Measurements from ENCODE around the gene ATAT1.

The ATAT1 gene

DNA sequence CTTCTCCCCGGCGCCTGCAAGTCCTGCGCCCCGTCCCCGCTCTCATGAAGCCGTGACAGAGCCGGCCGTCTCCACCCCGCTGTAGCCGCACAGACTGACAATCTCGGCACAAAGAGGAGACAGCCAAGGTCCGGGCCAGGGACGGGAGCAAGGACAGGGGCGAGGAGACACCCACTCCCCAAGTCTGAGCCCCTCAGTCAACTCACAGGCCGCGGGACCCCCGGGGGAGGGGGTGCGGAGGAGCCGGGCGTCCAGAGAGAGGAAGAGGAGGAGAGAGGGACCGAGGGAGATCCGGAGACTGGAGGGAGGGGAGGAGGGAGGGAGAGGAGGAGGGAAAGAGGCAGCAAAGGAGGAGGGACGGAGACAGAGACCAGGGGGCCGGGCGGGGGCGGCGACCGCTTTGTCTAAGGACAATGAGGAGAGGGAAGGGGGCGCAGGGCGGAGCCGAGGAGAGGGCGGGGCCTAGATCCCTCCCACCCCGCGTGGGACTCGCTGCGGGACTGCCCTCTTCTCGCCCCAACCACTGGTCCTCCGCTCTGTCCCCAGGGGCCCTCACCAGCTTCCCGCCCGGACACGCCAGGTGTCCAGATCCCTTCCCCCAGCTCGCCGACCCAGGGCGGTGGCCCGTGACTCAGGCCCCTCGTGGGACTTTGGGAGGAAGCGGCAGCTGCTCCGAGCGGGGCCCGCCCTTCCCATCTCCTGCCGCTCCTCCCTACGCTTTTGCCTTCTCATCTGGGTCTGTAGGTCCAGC is 60.4 kb downstream of the ATAT1 start:
- Histone ChIP-seq H3K9me3 (ENCODE audit: insufficient read depth, low read length) (no peaks in the 10 kb centered on the region), H3K9ac (ENCODE audit: low read length) (peak overlapping the region; percentile 93), H3K4me3 (ENCODE audit: low read length) (peak overlapping the region; percentile 90), H4K20me1 (ENCODE audit: insufficient read depth, low read length) (peaks cover 1% of the 10 kb centered on the region; the same call in 1 of the 2 replicates), H3K27ac (ENCODE audit: low read length) (peak overlapping the region; percentile 75), H3K79me2 (ENCODE audit: low read length) (peaks cover 43% of the 10 kb centered on the region), H3K4me2 (ENCODE audit: low read length) (peak overlapping the region; percentile 100), H3K4me1 (ENCODE audit: low read length) (peaks cover 37% of the 10 kb centered on the region), H2AFZ (ENCODE audit: low read depth, low read length) (no peak overlapping the region), H3K27me3 (ENCODE audit: low read depth, low read length) (no peaks in the 10 kb centered on the region), H3K36me3 (replicated peaks; ENCODE audit: low read depth, low read length) (peaks cover 3% of the 10 kb centered on the region)
- TF ChIP-seq EZH2phosphoT487 (IDR thresholded peaks at IDR 0.05; ENCODE audit: low read depth): no peak
- TF ChIP-seq, protein P1, sequence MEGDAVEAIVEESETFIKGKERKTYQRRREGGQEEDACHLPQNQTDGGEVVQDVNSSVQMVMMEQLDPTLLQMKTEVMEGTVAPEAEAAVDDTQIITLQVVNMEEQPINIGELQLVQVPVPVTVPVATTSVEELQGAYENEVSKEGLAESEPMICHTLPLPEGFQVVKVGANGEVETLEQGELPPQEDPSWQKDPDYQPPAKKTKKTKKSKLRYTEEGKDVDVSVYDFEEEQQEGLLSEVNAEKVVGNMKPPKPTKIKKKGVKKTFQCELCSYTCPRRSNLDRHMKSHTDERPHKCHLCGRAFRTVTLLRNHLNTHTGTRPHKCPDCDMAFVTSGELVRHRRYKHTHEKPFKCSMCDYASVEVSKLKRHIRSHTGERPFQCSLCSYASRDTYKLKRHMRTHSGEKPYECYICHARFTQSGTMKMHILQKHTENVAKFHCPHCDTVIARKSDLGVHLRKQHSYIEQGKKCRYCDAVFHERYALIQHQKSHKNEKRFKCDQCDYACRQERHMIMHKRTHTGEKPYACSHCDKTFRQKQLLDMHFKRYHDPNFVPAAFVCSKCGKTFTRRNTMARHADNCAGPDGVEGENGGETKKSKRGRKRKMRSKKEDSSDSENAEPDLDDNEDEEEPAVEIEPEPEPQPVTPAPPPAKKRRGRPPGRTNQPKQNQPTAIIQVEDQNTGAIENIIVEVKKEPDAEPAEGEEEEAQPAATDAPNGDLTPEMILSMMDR (IDR thresholded peaks at IDR 0.05; ENCODE audit: low read depth, low read length): no peak

DNA sequence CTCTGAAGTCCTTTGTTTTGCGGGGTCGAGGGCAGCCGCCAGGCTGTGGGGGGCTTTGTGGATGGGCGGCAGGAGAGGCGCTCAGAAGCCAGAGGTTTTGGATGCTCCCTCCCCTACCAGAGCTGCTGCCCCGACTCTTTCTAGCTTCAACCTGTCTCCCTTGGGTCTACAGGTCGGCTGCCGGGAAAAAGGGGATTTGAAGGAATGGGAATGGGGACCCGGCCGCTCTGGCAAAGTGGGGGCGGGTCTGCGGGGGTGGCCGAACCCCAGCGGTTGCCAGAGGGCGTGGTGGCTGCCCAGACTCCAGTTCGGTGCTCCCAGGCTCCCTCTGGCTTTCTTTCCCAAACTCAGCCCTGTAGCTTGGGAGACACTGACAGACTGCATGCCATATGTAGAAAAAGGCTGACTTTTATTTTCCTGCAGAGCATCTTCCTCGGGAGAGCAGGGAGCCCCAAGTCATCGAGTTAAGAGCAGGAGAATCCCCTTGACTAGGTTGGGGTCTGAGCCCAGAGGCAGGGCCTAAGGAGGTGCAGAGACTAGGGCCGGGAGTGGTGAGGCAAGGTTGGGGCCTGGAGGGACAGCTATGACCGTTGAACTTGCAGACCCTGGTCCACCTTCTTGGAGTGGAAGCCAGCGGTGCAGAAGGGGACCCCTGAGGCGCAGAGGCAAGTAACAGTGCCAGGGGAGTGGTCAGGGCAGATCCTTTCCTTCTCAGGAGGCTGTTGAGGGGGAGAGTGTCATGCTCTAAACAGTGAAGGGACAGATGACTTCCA is 61.2 kb downstream of the ATAT1 start:
- Histone ChIP-seq H4K20me1 (ENCODE audit: insufficient read depth, low read length) (no peaks in the 10 kb centered on the region), H3K4me3 (ENCODE audit: low read length) (peak overlapping the region; percentile 90), H3K27ac (ENCODE audit: low read length) (peak overlapping the region; percentile 75; the same call in 1 of the 2 replicates), H3K4me2 (ENCODE audit: low read length) (peak overlapping the region; percentile 100), H3K4me1 (ENCODE audit: low read length) (peaks cover 34% of the 10 kb centered on the region), H2AFZ (ENCODE audit: low read depth, low read length) (no peak overlapping the region), H3K36me3 (replicated peaks; ENCODE audit: low read depth, low read length) (peaks cover 3% of the 10 kb centered on the region), H3K79me2 (ENCODE audit: low read length) (peaks cover 36% of the 10 kb centered on the region), H3K27me3 (ENCODE audit: low read depth, low read length) (no peaks in the 10 kb centered on the region), H3K9me3 (ENCODE audit: insufficient read depth, low read length) (no peaks in the 10 kb centered on the region), H3K9ac (ENCODE audit: low read length) (peak overlapping the region; percentile 93; the same call in 1 of the 2 replicates)
- no peak for TF ChIP-seq EZH2phosphoT487 (IDR thresholded peaks at IDR 0.05; ENCODE audit: low read depth)
- TF ChIP-seq, protein P1 (IDR thresholded peaks at IDR 0.05; ENCODE audit: low read depth, low read length): no peak

DNA sequence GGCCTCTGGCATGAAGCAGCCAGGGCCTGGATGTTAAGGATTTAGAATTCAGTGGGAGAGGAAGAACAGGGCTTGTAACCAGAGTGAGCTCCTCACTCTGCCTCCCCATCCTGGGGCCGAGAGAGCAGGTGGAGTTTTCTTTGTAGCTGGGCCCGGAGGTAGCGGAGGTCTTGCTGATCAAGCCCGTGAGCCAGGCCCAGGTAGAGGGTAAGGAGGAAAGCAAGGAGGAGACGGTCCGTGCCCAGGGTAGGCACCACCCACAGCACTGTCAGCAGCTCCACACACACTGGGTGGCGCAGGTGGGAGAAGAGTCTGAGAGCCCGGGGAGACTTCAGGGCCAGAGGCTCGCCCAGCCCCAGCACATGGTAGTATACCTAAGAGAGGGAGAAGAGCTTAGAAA is 61.9 kb downstream of the ATAT1 start:
- Histone ChIP-seq H3K9me3 (ENCODE audit: insufficient read depth, low read length) (no peaks in the 10 kb centered on the region), H3K9ac (ENCODE audit: low read length) (no peak overlapping the region), H4K20me1 (ENCODE audit: insufficient read depth, low read length) (no peaks in the 10 kb centered on the region), H3K27me3 (ENCODE audit: low read depth, low read length) (no peaks in the 10 kb centered on the region), H2AFZ (ENCODE audit: low read depth, low read length) (no peak overlapping the region), H3K4me2 (ENCODE audit: low read length) (no peak overlapping the region), H3K4me3 (ENCODE audit: low read length) (no peak overlapping the region), H3K4me1 (ENCODE audit: low read length) (peaks cover 30% of the 10 kb centered on the region), H3K27ac (ENCODE audit: low read length) (no peak overlapping the region), H3K36me3 (replicated peaks; ENCODE audit: low read depth, low read length) (no peaks in the 10 kb centered on the region), H3K79me2 (ENCODE audit: low read length) (peaks cover 28% of the 10 kb centered on the region)
- TF ChIP-seq EZH2phosphoT487 (IDR thresholded peaks at IDR 0.05; ENCODE audit: low read depth): no peak
- TF ChIP-seq, protein P1 (IDR thresholded peaks at IDR 0.05; ENCODE audit: low read depth, low read length): no peak

Data from OCI-LY3 (cell line).